Muscle layer of duodenum (tissue), 2 donors: ENCODE data around the gene PRR15L.
A peak's percentile ranks its signal among the peaks of the same experiment; 100 is the strongest.
"Not testable (repeated sequence)": the region's sequence is repeated elsewhere in the genome, so short reads cannot be mapped to it uniquely, and the experiment has no call there.

ENCODE experiments used
- H3K27ac ChIP-seq: one replicate; pipeline ENCODE4 v1.7.0; 2013; ENCODE audit warnings: mild to moderate bottlenecking, low read length
- H3K27me3 ChIP-seq: one replicate; pipeline ENCODE4 v1.7.0; 2013; ENCODE audit warnings: low read depth, mild to moderate bottlenecking, control low read depth, low read length
- H3K36me3 ChIP-seq, 2 donors: one replicate each; pipeline ENCODE4 v1.7.0; 2013; ENCODE audit warnings: low read length in 2 of 2, control low read depth in 1 of 2, mild to moderate bottlenecking in 1 of 2; ENCODE audit not compliant: insufficient read depth in 2 of 2, control insufficient read depth in 1 of 2
- H3K4me1 ChIP-seq, 2 donors: one replicate each; pipeline ENCODE4 v1.7.0; 2013; ENCODE audit warnings: low read length in 2 of 2, mild to moderate bottlenecking in 2 of 2, control low read depth in 1 of 2, moderate library complexity in 1 of 2; ENCODE audit not compliant: insufficient read depth in 2 of 2, control insufficient read depth in 1 of 2
- H3K4me3 ChIP-seq, 2 donors: one replicate each; pipeline ENCODE4 v1.7.0; 2013; ENCODE audit warnings: low read length in 2 of 2, low read depth in 1 of 2, mild to moderate bottlenecking in 1 of 2
- H3K9me3 ChIP-seq, 2 donors: one replicate each; pipeline ENCODE4 v1.7.0; 2013; ENCODE audit warnings: low read length in 2 of 2, control low read depth in 1 of 2, mild to moderate bottlenecking in 1 of 2; ENCODE audit not compliant: control insufficient read depth in 1 of 2
- donor health status: healthy.

The PRR15L gene

DNA sequence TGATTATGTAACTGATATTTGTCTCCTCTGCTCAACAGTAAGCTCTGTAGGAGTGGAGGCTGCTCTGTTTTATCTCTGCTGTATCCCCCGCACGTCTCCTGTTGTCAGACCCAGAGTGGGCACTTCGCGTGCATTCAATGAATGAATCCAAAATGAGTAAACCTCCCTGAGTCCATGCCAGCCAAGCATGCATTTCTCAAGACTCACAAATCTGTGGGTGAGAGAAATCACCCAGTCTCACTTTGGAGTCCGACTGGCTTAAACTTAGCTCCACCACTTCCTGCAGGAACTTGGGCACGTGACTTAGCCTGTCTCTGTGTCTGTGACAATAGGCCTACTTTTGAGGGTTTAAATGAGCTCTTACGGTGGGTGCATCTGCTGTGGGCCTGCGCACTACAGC lies 12.6 kb downstream of the PRR15L start:
- Histone ChIP-seq H3K36me3 (peaks cover 20 to 31% of the 10 kb centered on the region in 2 donors), H3K27ac (no peak overlapping the region), H3K9me3 (no peaks in the 10 kb centered on the region), H3K4me3 (no peak overlapping the region), H3K27me3 (no peaks in the 10 kb centered on the region), H3K4me1 (peaks cover 12 to 25% of the 10 kb centered on the region in 2 donors)

DNA sequence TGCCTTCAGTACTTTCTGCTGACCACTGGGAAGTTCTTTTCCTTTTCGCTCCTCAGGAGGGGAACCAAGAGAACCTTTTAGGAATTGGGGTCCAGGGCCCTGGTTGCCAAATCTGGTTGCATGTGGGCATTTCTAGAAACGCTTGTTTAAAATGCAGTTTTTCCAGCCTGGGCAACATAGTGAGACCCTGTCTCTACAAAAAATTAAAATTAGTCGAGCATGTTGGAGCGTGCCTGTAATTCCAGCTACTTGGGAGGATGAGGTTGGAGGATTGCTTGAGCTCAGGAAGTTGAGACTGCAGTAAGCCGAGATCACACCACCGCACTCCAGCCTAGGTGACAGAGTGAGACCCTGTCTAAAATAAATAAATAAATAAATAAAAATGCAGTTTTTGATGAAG lies 15.1 kb downstream of the PRR15L start:
- Histone ChIP-seq H3K4me1 (peaks cover 6 to 16% of the 10 kb centered on the region in 2 donors), H3K36me3 (peaks cover 16 to 31% of the 10 kb centered on the region in 2 donors), H3K27me3 (no peaks in the 10 kb centered on the region), H3K27ac (no peak overlapping the region), H3K9me3 (no peaks in the 10 kb centered on the region), H3K4me3 (peak overlapping the region; percentile 94 to 96)

DNA sequence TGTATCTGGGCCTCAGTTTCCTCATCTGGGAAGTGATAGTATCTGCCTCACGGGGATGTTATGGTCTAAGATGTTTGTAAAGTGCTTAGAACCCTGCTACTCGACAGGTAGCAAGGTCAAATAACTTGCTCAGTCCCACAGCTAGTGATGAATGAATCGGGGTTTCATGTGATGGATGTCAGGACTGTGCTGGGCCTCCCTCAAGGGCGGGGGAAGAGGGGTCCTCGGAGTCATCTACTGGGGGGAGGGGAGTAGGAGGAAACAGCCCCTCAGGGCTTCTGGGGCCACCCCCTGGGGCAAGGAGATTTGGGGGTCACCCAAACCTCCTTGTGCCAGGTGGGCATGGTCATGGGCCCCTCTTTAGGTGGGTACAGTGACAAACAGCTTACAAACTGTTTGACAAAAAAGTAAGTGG lies 15.6 kb downstream of the PRR15L start:
- Histone ChIP-seq H3K4me1 (peaks cover 6 to 16% of the 10 kb centered on the region in 2 donors), H3K27me3 (no peaks in the 10 kb centered on the region), H3K4me3 (peak overlapping the region; percentile 94 to 96), H3K36me3 (peaks cover 16 to 31% of the 10 kb centered on the region in 2 donors), H3K27ac (peak overlapping the region; percentile 77), H3K9me3 (no peaks in the 10 kb centered on the region)

DNA sequence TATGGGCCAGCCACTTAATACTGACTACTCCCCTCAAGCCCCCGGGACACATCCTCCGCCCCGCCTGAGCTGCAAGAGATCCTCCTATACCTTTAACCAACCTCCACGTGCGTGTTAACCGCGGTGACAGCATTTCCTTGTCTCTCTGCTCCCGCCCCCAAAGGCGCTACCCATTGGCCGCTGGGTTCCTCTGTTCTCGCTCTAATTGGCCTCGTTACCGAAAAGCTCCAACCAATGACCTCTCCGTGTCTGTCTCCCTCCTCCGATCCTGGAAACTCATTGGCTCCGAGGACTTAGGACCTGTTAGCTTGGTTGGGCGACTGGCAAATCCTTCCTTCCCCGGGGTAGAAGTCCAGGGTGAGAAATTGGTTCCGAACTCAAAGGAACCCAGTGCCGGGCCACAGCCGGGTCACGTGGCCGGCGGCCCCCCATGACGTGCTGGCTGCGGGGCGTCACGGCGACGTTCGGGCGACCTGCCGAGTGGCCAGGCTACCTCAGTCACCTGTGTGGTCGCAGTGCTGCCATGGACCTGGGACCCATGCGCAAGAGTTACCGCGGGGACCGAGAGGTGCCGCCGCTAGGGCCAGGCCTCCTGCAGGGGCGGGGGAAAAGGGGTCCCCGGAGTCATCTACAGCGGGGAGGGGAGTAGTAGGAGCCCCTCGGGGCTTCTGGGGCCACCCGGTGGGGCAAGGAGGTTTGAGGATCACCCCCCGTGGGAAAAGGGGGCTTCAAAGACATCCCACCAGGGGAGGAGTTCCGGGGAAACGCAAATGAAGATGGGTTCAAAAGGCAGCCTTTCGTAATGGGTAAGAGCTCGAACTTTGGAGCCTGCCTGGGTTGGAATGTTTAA lies 16.2 kb downstream of the PRR15L start, which contains the start of gene PNPO:
TSS of gene PNPO (plus strand) at position 326 of the 850 bp plus-strand sequence. CDS start at position 431, 105 bp downstream.
- H3K27me3 ChIP-seq = no peaks in the 10 kb centered on the region
- peak within 1 kb of the TSS; percentile 94 to 96 for H3K4me3 ChIP-seq
- H3K27ac ChIP-seq = peak within 1 kb of the TSS; percentile 77
- H3K9me3 ChIP-seq = no peaks in the 10 kb centered on the region
- peaks cover 13 to 29% of the 10 kb centered on the region in 2 donors for H3K36me3 ChIP-seq
- H3K4me1 ChIP-seq = peaks cover 6 to 12% of the 10 kb centered on the region in 2 donors

DNA sequence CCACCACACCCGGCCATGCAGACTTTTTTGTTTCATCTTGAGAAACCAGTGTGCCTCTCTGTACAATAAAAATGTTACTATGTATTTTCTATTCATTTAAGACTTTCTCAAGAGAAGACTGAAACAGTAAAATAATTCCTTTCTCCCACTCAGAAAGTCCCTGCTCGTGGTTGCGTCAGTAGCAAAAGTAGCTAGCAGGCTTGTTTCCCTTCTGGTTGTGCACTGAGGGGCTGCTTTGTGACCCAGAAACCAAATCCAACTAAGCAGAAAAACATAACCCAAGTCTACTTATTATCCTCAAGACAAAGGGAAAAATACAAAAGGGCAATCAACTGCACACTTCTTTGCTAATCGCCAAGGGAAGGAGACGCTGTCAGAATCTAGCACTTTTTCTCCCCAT lies 19.7 kb downstream of the PRR15L start:
- Histone ChIP-seq H3K4me1 (peaks cover 6 to 9% of the 10 kb centered on the region in 2 donors), H3K27ac (no peak overlapping the region), H3K4me3 (no peak overlapping the region), H3K36me3 (peaks cover 0 to 4% of the 10 kb centered on the region in 2 donors), H3K9me3 (no peaks in the 10 kb centered on the region), H3K27me3 (no peaks in the 10 kb centered on the region)

DNA sequence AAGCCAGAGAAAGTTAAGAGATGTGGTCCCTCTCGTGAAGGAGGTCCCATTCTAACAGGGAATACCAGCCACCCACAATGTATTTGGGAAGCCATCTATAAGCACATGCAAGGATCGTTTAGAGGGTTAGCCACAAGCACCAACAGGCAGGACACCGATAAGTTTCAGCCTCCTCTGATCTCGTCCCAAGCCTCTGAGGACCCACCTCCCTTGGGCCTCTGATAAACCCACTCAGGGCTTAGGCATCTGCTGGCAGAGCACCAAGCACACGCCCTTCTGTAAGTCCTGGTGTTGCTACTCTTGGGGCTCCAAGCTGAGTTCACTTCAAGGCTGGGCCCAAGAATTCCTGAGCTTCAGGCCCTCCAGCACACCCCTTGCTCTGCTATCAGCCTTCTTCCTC lies 21.7 kb downstream of the PRR15L start:
- Histone ChIP-seq H3K27ac (no peak overlapping the region), H3K4me3 (no peak overlapping the region), H3K9me3 (no peaks in the 10 kb centered on the region), H3K36me3 (peaks cover 0 to 7% of the 10 kb centered on the region in 2 donors), H3K27me3 (no peaks in the 10 kb centered on the region), H3K4me1 (no peaks in the 10 kb centered on the region)

DNA sequence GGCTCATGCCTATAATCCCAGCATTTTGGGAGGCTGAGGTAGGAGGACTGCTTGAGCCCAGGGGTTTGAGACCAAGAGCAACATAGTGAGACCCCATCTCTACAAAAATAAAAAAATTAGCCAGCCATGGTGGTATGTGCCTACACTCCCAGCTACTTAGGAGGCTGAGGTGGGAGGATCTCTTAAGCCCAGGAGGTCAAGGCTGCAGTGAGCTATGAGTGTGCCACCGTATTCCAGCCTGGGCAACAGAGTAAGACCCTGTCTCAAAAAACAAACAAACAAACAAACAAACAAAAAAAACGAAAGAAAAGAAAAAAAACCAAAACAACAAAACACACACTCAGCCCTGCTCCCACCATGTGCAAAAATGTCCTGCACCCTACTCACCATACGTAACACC lies 22.2 kb downstream of the PRR15L start:
- H3K4me3 ChIP-seq, H3K9me3 ChIP-seq, H3K27ac ChIP-seq, H3K27me3 ChIP-seq, H3K4me1 ChIP-seq: not testable (repeated sequence)
- H3K36me3 ChIP-seq = peaks cover 0 to 10% of the 10 kb centered on the region in 2 donors

DNA sequence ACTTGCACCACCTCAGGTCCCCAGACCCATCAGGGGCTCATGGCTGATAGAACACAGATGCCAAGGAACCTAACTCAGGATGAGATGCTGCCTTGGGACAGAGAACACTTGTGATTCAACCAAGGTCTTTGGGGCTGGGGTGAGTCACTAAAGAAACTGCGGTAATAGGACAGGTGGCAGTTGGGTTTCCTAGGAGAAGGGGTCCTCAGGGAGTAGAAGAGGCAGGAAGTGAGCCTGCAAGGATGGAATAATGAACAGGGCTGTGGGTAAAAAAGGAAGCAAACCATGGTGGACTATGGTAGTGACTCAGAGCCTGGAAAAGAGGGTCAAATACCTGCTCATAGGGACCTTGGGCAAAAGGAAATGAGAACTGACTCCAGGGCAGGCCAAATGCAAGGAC lies 22.8 kb downstream of the PRR15L start:
- Histone ChIP-seq H3K4me1 (no peaks in the 10 kb centered on the region), H3K36me3 (peaks cover 0 to 15% of the 10 kb centered on the region in 2 donors), H3K27me3 (no peaks in the 10 kb centered on the region), H3K9me3 (no peaks in the 10 kb centered on the region), H3K27ac (no peak overlapping the region), H3K4me3 (no peak overlapping the region)

DNA sequence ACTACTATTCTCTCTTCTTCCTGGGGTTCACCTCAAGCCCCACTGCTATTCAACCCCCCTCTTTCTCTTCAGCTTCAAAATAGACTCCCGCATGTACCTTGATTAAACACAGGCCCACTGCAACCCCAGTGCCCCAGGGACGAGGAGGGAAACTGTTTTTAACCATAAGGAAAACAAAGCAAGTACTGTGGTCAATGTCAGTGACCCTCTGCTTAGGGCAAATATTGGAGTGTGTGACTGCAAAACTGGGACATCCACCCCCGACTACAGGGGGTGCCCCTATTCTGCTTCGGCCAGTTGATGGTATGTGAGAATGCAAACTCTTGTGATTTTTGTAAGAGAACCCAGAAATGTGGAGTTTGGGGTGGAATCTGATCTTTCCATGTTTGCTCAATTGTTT lies 25.8 kb downstream of the PRR15L start:
- Histone ChIP-seq H3K4me1 (peaks cover 4 to 5% of the 10 kb centered on the region in 2 donors), H3K9me3 (no peaks in the 10 kb centered on the region), H3K36me3 (peaks cover 17 to 33% of the 10 kb centered on the region in 2 donors), H3K27ac (no peak overlapping the region), H3K4me3 (no peak overlapping the region), H3K27me3 (no peaks in the 10 kb centered on the region)

DNA sequence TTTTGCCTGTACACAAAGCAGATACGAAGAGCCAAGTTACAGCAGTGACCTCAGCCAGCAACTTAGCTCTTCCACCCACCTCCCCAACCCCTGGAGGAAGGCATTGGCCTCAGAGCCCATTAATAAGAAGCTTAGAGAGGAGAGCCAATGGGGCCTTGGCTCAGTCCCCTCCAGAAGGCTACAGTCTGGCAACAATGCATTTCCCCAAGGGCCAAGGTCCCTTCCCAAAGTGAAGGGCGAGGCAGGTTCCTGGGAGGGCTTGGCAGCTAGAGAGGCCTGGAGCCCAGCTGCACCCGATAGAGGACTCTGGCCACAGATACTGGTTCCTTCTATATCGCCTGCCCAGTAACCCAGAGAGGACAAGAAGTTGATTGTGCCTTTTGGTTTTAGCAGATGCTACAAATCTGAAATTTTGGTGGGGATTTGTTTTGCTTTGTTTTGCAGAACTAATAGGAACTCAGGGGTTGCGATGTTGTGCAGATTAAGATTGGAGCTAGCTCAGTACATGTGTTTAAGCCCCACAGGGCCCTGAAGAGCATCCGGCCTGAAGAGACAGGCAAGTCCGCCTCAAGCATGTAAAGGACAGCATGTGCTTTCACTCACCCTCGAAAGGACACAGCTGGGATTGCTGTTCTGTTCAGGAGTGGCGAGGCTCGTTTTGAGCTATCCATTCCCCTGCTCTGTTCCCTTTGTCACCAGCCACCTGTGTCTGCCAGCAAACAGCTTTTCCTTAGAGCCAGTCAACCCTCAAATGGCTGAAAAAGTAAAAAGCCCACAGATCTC lies 28.3 kb downstream of the PRR15L start:
- no peak overlapping the region for H3K27ac ChIP-seq
- H3K4me1 ChIP-seq = peaks cover 4 to 5% of the 10 kb centered on the region in 2 donors
- H3K27me3 ChIP-seq = no peaks in the 10 kb centered on the region
- no peak overlapping the region for H3K4me3 ChIP-seq
- peaks cover 33 to 52% of the 10 kb centered on the region in 2 donors for H3K36me3 ChIP-seq
- H3K9me3 ChIP-seq = no peaks in the 10 kb centered on the region

DNA sequence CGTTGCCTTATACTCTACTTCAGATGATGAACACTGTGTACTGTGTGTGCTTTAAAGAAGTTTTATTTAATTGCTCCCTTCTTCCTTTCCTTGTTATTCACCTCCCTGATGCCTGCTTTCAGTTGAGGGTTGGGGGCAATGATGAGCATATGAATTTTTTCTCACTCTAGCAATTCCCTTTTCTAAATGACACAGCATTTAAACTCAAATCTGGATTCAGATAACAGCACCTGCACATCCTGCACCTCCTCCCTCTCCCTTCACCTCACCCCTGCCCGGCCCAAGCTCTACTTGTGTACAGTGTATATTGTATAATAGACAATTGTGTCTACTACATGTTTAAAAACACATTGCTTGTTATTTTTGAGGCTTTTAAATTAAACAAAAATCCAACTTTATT lies 29.3 kb downstream of the PRR15L start:
- H3K9me3 ChIP-seq = no peaks in the 10 kb centered on the region
- H3K27ac ChIP-seq = no peak overlapping the region
- H3K4me1 ChIP-seq = peaks cover 4 to 5% of the 10 kb centered on the region in 2 donors
- H3K36me3 ChIP-seq = peaks cover 37 to 62% of the 10 kb centered on the region in 2 donors
- H3K4me3 ChIP-seq = no peak overlapping the region
- H3K27me3 ChIP-seq = no peaks in the 10 kb centered on the region
